ENCODE data around the gene VBP1.

DNA sequence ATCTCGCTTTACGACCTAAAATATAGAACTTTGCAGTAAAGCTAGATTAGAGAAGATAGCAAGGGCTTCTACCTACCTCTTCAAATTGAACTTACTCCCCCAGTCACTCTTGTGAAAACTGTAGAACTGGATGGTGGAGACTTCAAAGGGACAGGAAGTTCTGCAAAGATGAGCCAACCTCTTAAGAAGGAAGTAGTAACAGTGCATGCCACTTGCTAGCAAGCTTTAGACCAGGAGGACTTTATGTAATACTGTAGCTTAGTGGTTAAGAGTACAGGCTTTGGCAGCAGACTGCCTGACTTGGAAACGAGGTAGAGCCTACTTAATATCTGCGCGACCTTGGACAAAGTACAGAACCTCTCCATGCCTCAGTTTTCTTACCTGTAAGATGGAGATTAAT is 27.5 kb upstream of the VBP1 start:
- no peak for TF ChIP-seq POLR2AphosphoS5 (IDR thresholded peaks at IDR 0.05; ENCODE audit: low read depth, low read length)
- TF ChIP-seq GTF2F1 (IDR thresholded peaks at IDR 0.05; ENCODE audit: borderline replicate concordance, low read depth, low read length): no peak
- TF ChIP-seq, protein P1, sequence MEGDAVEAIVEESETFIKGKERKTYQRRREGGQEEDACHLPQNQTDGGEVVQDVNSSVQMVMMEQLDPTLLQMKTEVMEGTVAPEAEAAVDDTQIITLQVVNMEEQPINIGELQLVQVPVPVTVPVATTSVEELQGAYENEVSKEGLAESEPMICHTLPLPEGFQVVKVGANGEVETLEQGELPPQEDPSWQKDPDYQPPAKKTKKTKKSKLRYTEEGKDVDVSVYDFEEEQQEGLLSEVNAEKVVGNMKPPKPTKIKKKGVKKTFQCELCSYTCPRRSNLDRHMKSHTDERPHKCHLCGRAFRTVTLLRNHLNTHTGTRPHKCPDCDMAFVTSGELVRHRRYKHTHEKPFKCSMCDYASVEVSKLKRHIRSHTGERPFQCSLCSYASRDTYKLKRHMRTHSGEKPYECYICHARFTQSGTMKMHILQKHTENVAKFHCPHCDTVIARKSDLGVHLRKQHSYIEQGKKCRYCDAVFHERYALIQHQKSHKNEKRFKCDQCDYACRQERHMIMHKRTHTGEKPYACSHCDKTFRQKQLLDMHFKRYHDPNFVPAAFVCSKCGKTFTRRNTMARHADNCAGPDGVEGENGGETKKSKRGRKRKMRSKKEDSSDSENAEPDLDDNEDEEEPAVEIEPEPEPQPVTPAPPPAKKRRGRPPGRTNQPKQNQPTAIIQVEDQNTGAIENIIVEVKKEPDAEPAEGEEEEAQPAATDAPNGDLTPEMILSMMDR (IDR thresholded peaks at IDR 0.05; ENCODE audit: control extremely low read depth in 1 of 3, insufficient read depth in 1 of 3, low read depth in 1 of 3, low read length in 3 of 3): no peak
- no peak for TF ChIP-seq POLR2A (IDR thresholded peaks at IDR 0.05; ENCODE audit: control extremely low read depth in 1 of 2, low read depth in 2 of 2, low read length in 2 of 2)
- no peak for TF ChIP-seq YY1 (IDR thresholded peaks at IDR 0.05; ENCODE audit: low read depth, low read length)
- TF ChIP-seq CHD2 (IDR thresholded peaks at IDR 0.05; ENCODE audit: low read length): no peak
- no peak for TF ChIP-seq TCF12 (IDR thresholded peaks at IDR 0.05; ENCODE audit: low read depth, low read length)
- TF ChIP-seq CREB1 (IDR thresholded peaks at IDR 0.05): no peak
- TF ChIP-seq SRF (IDR thresholded peaks at IDR 0.05; ENCODE audit: low read depth, low read length): no peak
- TF ChIP-seq ASH2L (IDR thresholded peaks at IDR 0.05; ENCODE audit: low read length): no peak
- no peak for TF ChIP-seq HDAC6 (IDR thresholded peaks at IDR 0.05; ENCODE audit: low read depth, low read length)

Data from H1 (cell line).